ENCODE results near the gene CCDC201. TPM values are rescaled to one million over a fixed set of nuclear protein-coding genes. Genes with fewer than 3 reads are reported as not detected.

The CCDC201 gene
- polyA plus RNA-seq, 3 donors, result not detected

DNA sequence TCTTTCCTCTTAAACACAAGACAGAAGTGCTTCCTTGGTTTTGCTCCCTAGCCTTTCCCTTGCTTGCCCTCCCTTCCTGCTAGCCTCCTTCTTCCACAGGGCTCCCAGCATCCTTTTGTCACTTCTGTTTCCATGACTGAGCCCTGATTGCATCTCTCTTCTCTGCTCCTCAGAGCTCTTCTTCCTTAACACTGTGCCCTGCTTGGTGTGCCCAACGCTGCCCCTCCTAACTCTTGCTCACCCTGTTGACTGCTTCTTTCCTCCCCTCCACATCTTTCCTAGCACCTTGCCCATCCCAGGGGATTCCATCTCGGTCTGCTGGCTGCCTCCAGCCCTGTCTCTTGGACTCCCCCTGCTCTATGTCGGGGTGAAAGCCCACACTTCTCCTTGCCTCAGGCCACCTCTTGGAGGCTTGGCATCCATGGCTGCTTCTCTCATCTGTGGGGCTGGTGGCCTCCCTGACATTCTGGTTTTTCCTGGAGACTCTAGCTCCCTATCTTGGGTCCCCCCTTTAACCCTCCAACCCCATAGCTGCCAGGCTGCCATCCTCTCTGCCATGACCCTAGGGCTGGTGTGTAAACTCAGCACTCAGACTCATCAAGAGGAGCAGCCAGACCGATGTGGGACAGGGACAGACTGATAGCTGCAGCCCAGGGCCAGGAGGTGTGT is 21.2 kb upstream of the CCDC201 start:
- Histone ChIP-seq H3K27me3 (ENCODE audit: control insufficient read depth in 2 of 2, insufficient read depth in 2 of 2, low read length in 2 of 2) (peaks cover 15 to 19% of the 10 kb centered on the region in 2 donors), H3K9me3 (replicated peaks in 1 of 2; ENCODE audit: control insufficient read depth in 1 of 2, insufficient read depth in 1 of 2, low read length in 2 of 2) (peaks cover 0 to 3% of the 10 kb centered on the region in 2 donors), H4K20me1 (ENCODE audit: insufficient read depth, low read length) (no peaks in the 10 kb centered on the region), H3K27ac (ENCODE audit: low read depth in 1 of 2, low read length in 2 of 2) (no peak overlapping the region), H3K4me3 (replicated peaks in 1 of 3; ENCODE audit: low read depth in 2 of 3, low read length in 3 of 3) (no peak overlapping the region), H2AFZ (ENCODE audit: insufficient read depth, low read depth, low read length, poor library complexity, severe bottlenecking) (no peak overlapping the region), H3K4me1 (ENCODE audit: control insufficient read depth in 1 of 2, insufficient read depth in 2 of 2, low read length in 2 of 2) (no peaks in the 10 kb centered on the region), H3K9ac (ENCODE audit: insufficient read depth, low read length, poor library complexity, severe bottlenecking) (no peak overlapping the region), H3K36me3 (replicated peaks in 1 of 2; ENCODE audit: control insufficient read depth in 1 of 2, insufficient read depth in 2 of 2, low read length in 2 of 2) (no peaks in the 10 kb centered on the region), H3K79me2 (ENCODE audit: insufficient read depth, low read length) (no peaks in the 10 kb centered on the region), H3K4me2 (replicated peaks; ENCODE audit: extremely low read depth, low read length, poor library complexity, severe bottlenecking) (no peak overlapping the region)
- Mint-ChIP-seq H3K27ac (no peak overlapping the region), H3K9me3 (peaks cover 0 to 3% (median 0%) of the 10 kb centered on the region in 7 donors), H3K27me3 (ENCODE audit: low read depth in 3 of 3) (peaks cover 21 to 39% (median 27%) of the 10 kb centered on the region in 3 donors), H3K4me3 (no peak overlapping the region), H3K36me3 (no peaks in the 10 kb centered on the region), H3K4me1 (no peaks in the 10 kb centered on the region)
- intact Hi-C loops (cut with micrococcal nuclease), result no loop called here
- no peak for DNase-seq
- 87% methylated on average over 4 of the region's 4 CpGs for WGBS (ENCODE audit: insufficient coverage)
- TF ChIP-seq, protein P1, sequence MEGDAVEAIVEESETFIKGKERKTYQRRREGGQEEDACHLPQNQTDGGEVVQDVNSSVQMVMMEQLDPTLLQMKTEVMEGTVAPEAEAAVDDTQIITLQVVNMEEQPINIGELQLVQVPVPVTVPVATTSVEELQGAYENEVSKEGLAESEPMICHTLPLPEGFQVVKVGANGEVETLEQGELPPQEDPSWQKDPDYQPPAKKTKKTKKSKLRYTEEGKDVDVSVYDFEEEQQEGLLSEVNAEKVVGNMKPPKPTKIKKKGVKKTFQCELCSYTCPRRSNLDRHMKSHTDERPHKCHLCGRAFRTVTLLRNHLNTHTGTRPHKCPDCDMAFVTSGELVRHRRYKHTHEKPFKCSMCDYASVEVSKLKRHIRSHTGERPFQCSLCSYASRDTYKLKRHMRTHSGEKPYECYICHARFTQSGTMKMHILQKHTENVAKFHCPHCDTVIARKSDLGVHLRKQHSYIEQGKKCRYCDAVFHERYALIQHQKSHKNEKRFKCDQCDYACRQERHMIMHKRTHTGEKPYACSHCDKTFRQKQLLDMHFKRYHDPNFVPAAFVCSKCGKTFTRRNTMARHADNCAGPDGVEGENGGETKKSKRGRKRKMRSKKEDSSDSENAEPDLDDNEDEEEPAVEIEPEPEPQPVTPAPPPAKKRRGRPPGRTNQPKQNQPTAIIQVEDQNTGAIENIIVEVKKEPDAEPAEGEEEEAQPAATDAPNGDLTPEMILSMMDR (IDR thresholded peaks at IDR 0.05), result no peak

DNA sequence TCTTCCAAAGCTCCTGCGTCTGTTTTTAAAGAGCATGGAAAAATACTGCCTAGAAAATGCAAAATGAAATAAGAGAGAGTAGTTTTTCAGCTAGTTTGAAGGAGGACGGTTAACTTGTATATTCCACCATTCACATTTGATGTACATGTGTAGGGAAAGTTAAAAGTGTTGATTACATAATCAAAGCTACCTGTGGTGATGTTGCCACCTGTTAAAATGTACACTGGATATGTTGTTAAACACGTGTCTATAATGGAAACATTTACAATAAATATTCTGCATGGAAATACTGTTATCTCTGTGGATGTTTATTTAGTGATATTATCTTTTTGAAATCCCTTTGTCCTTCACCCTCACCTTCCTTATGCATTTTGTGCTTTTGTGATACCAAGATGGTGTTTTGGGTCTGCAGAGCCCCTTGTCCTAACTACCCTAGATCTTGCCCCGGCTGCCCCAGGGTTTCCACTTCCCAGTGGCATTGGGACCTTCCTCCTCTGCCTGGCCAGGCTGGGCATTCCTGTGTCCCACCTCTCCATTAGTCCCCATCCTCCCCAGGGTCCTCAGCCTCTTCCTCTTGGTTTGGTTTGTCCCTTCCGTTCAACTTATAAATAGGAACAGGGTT is 20.6 kb upstream of the CCDC201 start:
- H4K20me1 ChIP-seq (ENCODE audit: insufficient read depth, low read length), result no peaks in the 10 kb centered on the region
- no peak overlapping the region for H3K4me3 ChIP-seq (replicated peaks in 1 of 3; ENCODE audit: low read depth in 2 of 3, low read length in 3 of 3)
- Mint-ChIP-seq H3K36me3 (no peaks in the 10 kb centered on the region), H3K27me3 (ENCODE audit: low read depth in 3 of 3) (peaks cover 26 to 46% (median 33%) of the 10 kb centered on the region in 3 donors), H3K4me3 (no peak overlapping the region), H3K4me1 (no peaks in the 10 kb centered on the region), H3K27ac (no peak overlapping the region), H3K9me3 (peaks cover 0 to 3% (median 0%) of the 10 kb centered on the region in 7 donors)
- H3K27me3 ChIP-seq (ENCODE audit: control insufficient read depth in 2 of 2, insufficient read depth in 2 of 2, low read length in 2 of 2), result peaks cover 17 to 23% of the 10 kb centered on the region in 2 donors
- H3K4me2 ChIP-seq (replicated peaks; ENCODE audit: extremely low read depth, low read length, poor library complexity, severe bottlenecking), result no peak overlapping the region
- H3K4me1 ChIP-seq (ENCODE audit: control insufficient read depth in 1 of 2, insufficient read depth in 2 of 2, low read length in 2 of 2), result no peaks in the 10 kb centered on the region
- H3K9me3 ChIP-seq (replicated peaks in 1 of 2; ENCODE audit: control insufficient read depth in 1 of 2, insufficient read depth in 1 of 2, low read length in 2 of 2), result peaks cover 0 to 4% of the 10 kb centered on the region in 2 donors
- DNase-seq, result no peak
- WGBS (ENCODE audit: insufficient coverage), result 20% methylated on average over 1 of the region's 5 CpGs
- no peaks in the 10 kb centered on the region for H3K36me3 ChIP-seq (replicated peaks in 1 of 2; ENCODE audit: control insufficient read depth in 1 of 2, insufficient read depth in 2 of 2, low read length in 2 of 2)
- no peak overlapping the region for H3K27ac ChIP-seq (ENCODE audit: low read depth in 1 of 2, low read length in 2 of 2)
- H3K9ac ChIP-seq (ENCODE audit: insufficient read depth, low read length, poor library complexity, severe bottlenecking), result no peak overlapping the region
- intact Hi-C loops (cut with micrococcal nuclease), result no loop called here
- TF ChIP-seq, protein P1 (IDR thresholded peaks at IDR 0.05), result no peak
- no peaks in the 10 kb centered on the region for H3K79me2 ChIP-seq (ENCODE audit: insufficient read depth, low read length)
- H2AFZ ChIP-seq (ENCODE audit: insufficient read depth, low read depth, low read length, poor library complexity, severe bottlenecking), result no peak overlapping the region
